ENCODE data around the gene SLITRK1.

- TF ChIP-seq CTCF (IDR thresholded peaks at IDR 0.05; ENCODE audit: borderline replicate concordance, extremely low read depth, low read length, poor library complexity, severe bottlenecking) (no peak), EZH2 (IDR thresholded peaks at IDR 0.05; ENCODE audit: borderline replicate concordance, low read depth, low read length, severe bottlenecking) (no peak)
Observed at GRCh38 chr13:83853771-83854170, 28.5 kb downstream of the SLITRK1 start.
